Peyer's patch (tissue), 4 donors: Measurements from ENCODE around the gene ACAD11. TPM values are rescaled to one million over a fixed set of nuclear protein-coding genes. Genes with fewer than 3 reads are reported as not detected.

Experiments used
- DNase-seq, 3 donors: peaks; one replicate each; pipeline ENCODE4 v3.0.0-alpha.2; 2017 to 2019
- H3K27ac ChIP-seq, 4 donors: fragments of 200-600 bp; sonication (generic); one replicate each; pipeline ENCODE4 v1.5.1; 2016 to 2019
- H3K27me3 ChIP-seq, 2 donors: fragments of 200-600 bp; sonication (generic); one replicate each; pipeline ENCODE4 v1.5.1; 2019
- H3K36me3 ChIP-seq, 3 donors: fragments of 200-600 bp; sonication (generic); one replicate each; pipeline ENCODE4 v1.5.1; 2016 to 2019
- H3K4me1 ChIP-seq, 4 donors: fragments of 200-600 bp; sonication (generic); one replicate each; pipeline ENCODE4 v1.5.1; 2016 to 2019
- H3K4me3 ChIP-seq, 4 donors: fragments of 200-600 bp; sonication (generic); 1 replicate in 3 of 4; 2 replicates in 1 of 4; pipeline ENCODE4 v1.5.1; 2016 to 2019; ENCODE audit warnings: mild to moderate bottlenecking in 1 of 4
- H3K9me3 ChIP-seq, 4 donors: fragments of 200-600 bp; sonication (generic); one replicate each; pipeline ENCODE4 v1.5.1; 2016 to 2019; ENCODE audit warnings: mild to moderate bottlenecking in 1 of 4
- POLR2A ChIP-seq, 2 donors: fragments of 450-650 bp; IDR thresholded peaks; one replicate each; pipeline ENCODE4 v1.5.1; 2017; ENCODE audit warnings: antibody characterized with exemption in 2 of 2, mild to moderate bottlenecking in 2 of 2, moderate library complexity in 2 of 2
- total RNA-seq, 4 donors: library from RNA; depleted of rRNA; stranded (reverse); fragments of >200 nt; gene quantifications; one replicate each; pipeline ENCODE4 v1.1.0, GENCODE V29; 2016
- TF ChIP-seq, protein P1 (sequence below), 6 experiments: fragments of 450-650 bp in 4 of 6; fragments of 200-600 bp in 2 of 6; sonication (generic) in 1 of 6; IDR thresholded peaks; one replicate each; pipeline ENCODE4 v1.5.1; 2017 to 2019; ENCODE audit warnings: antibody characterized with exemption in 6 of 6, mild to moderate bottlenecking in 3 of 6, moderate library complexity in 1 of 6

The ACAD11 gene
- total RNA-seq, 4 donors from 2014 or later: 87.2 to 138 (median 114) TPM

- Histone ChIP-seq H3K4me3 (no peak overlapping the region), H3K9me3 (no peaks in the 10 kb centered on the region), H3K4me1 (no peaks in the 10 kb centered on the region), H3K27ac (no peak overlapping the region), H3K27me3 (no peaks in the 10 kb centered on the region), H3K36me3 (no peaks in the 10 kb centered on the region)
- no peak for DNase-seq
- TF ChIP-seq, protein P1, sequence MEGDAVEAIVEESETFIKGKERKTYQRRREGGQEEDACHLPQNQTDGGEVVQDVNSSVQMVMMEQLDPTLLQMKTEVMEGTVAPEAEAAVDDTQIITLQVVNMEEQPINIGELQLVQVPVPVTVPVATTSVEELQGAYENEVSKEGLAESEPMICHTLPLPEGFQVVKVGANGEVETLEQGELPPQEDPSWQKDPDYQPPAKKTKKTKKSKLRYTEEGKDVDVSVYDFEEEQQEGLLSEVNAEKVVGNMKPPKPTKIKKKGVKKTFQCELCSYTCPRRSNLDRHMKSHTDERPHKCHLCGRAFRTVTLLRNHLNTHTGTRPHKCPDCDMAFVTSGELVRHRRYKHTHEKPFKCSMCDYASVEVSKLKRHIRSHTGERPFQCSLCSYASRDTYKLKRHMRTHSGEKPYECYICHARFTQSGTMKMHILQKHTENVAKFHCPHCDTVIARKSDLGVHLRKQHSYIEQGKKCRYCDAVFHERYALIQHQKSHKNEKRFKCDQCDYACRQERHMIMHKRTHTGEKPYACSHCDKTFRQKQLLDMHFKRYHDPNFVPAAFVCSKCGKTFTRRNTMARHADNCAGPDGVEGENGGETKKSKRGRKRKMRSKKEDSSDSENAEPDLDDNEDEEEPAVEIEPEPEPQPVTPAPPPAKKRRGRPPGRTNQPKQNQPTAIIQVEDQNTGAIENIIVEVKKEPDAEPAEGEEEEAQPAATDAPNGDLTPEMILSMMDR (IDR thresholded peaks at IDR 0.05): no peak
- TF ChIP-seq POLR2A (IDR thresholded peaks at IDR 0.05): no peak
These were observed 109.6 kb downstream of the ACAD11 start for GRCh38 chr3:132549890-132550578.

DNA sequence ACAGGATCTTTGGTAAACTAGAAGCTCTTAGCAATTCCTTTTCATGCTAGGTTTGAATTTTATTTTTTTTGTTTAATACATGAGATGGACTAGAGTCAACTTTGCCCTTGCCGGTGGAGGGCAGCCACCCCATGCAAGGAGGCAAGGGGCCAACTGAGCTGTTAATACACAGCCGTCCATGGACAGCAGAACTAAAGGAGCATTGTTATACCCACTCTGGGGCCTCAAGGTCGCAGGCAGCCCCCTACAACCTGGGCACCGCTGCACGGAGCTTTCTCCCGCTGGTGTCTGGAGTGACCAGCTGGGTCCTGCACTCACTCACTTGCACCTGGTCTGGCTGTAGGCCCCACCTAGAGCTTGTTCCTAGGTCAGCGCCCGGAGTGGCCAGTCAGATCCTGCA is 110.4 kb downstream of the ACAD11 start:
- Histone ChIP-seq H3K4me3 (no peak overlapping the region), H3K27me3 (no peaks in the 10 kb centered on the region), H3K27ac (no peak overlapping the region), H3K9me3 (no peaks in the 10 kb centered on the region), H3K36me3 (no peaks in the 10 kb centered on the region), H3K4me1 (no peaks in the 10 kb centered on the region)
- TF ChIP-seq POLR2A (IDR thresholded peaks at IDR 0.05): no peak
- TF ChIP-seq, protein P1 (IDR thresholded peaks at IDR 0.05): no peak
- no peak for DNase-seq

DNA sequence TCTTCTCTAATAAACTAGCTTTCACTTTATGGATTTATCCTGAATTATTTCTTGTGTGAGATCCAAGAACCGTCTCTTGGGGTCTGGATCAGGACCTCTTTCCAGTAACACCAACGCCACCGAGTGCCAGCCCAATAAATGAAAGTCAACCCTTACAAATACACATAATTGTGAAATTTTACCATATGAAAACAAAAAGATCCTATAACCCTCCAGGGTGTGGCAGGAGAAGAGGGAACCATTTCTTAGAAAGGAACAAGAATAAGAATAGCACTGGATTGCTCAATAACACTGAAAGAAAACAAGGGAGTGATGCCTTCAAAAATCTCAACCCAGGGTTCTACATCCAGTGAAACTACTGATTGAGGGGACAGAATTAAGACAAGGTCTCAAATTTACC is 114.1 kb downstream of the ACAD11 start:
- no peak for DNase-seq
- H3K27ac ChIP-seq: no peak overlapping the region
- H3K27me3 ChIP-seq: no peaks in the 10 kb centered on the region
- no peaks in the 10 kb centered on the region for H3K9me3 ChIP-seq
- TF ChIP-seq, protein P1 (IDR thresholded peaks at IDR 0.05): no peak
- TF ChIP-seq POLR2A (IDR thresholded peaks at IDR 0.05): no peak
- H3K36me3 ChIP-seq: peaks cover 0 to 2% (median 0%) of the 10 kb centered on the region in 3 donors
- H3K4me3 ChIP-seq: no peak overlapping the region
- no peaks in the 10 kb centered on the region for H3K4me1 ChIP-seq

DNA sequence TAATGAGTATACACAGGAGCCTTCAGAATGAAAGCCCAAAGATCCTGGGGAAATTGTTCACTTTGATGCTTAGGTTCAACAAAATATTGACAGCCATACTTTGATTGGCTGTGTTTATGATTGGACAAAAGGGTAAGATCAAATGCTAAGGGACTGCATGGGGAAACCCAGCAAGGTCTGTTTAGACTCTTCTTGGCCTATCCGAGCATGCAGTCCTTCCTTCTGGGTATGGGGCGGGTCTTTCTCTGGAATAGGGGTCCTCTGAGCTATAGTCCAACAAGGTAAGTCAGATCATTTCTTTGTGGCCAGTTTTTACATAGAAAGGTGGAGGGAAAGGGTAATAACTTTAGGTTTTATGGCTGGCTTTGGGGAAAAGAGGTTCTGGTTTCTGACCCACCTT is 115.5 kb downstream of the ACAD11 start:
- no peaks in the 10 kb centered on the region for H3K4me1 ChIP-seq
- no peaks in the 10 kb centered on the region for H3K27me3 ChIP-seq
- peaks cover 0 to 16% (median 0%) of the 10 kb centered on the region in 3 donors for H3K36me3 ChIP-seq
- no peak for DNase-seq
- H3K9me3 ChIP-seq: no peaks in the 10 kb centered on the region
- TF ChIP-seq, protein P1 (IDR thresholded peaks at IDR 0.05): no peak
- no peak for TF ChIP-seq POLR2A (IDR thresholded peaks at IDR 0.05)
- H3K27ac ChIP-seq: no peak overlapping the region
- H3K4me3 ChIP-seq: no peak overlapping the region

GRCh38 chr3:132543011-132543739 is 116.4 kb downstream of the ACAD11 start:
- no peak for DNase-seq
- TF ChIP-seq POLR2A (IDR thresholded peaks at IDR 0.05): no peak
- TF ChIP-seq, protein P1 (IDR thresholded peaks at IDR 0.05): no peak

More at GRCh38 chr3:132543011-132543739, 116.4 kb downstream of the ACAD11 start:
- Histone ChIP-seq H3K36me3 (peaks cover 0 to 25% (median 0%) of the 10 kb centered on the region in 3 donors), H3K27me3 (no peaks in the 10 kb centered on the region), H3K4me3 (no peak overlapping the region), H3K4me1 (no peaks in the 10 kb centered on the region), H3K27ac (no peak overlapping the region), H3K9me3 (no peaks in the 10 kb centered on the region)
